Measurements from ENCODE around the gene GULP1.

Gene GULP1

DNA sequence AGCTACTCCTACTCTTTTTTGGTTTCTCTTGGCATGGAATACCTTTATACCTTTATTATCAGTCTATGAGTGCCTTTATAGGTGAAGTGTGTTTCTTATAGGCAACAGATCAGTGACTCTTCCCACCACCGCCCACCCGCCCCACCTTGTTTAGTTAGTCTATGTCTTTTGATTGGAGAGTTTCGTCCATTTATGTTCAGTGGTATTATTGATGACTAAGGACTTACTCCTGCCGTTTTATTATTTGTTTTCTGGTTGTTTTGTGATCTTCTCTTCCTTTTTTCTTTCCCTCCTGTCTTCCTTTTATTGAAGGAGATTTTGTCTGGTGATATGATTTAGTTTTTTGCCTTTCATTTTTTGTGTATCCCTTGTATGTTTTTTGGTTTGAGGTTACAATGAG is 179.5 kb downstream of the GULP1 start:
- TF ChIP-seq CEBPB (IDR thresholded peaks at IDR 0.05) (no peak), EGR1 (IDR thresholded peaks at IDR 0.05) (no peak), CREB1 (IDR thresholded peaks at IDR 0.05; ENCODE audit: low read depth) (no peak), TCF12 (IDR thresholded peaks at IDR 0.05; ENCODE audit: low read depth) (no peak), FOXM1 (IDR thresholded peaks at IDR 0.05; ENCODE audit: borderline replicate concordance, low read depth) (no peak)
- TF ChIP-seq, protein P1, sequence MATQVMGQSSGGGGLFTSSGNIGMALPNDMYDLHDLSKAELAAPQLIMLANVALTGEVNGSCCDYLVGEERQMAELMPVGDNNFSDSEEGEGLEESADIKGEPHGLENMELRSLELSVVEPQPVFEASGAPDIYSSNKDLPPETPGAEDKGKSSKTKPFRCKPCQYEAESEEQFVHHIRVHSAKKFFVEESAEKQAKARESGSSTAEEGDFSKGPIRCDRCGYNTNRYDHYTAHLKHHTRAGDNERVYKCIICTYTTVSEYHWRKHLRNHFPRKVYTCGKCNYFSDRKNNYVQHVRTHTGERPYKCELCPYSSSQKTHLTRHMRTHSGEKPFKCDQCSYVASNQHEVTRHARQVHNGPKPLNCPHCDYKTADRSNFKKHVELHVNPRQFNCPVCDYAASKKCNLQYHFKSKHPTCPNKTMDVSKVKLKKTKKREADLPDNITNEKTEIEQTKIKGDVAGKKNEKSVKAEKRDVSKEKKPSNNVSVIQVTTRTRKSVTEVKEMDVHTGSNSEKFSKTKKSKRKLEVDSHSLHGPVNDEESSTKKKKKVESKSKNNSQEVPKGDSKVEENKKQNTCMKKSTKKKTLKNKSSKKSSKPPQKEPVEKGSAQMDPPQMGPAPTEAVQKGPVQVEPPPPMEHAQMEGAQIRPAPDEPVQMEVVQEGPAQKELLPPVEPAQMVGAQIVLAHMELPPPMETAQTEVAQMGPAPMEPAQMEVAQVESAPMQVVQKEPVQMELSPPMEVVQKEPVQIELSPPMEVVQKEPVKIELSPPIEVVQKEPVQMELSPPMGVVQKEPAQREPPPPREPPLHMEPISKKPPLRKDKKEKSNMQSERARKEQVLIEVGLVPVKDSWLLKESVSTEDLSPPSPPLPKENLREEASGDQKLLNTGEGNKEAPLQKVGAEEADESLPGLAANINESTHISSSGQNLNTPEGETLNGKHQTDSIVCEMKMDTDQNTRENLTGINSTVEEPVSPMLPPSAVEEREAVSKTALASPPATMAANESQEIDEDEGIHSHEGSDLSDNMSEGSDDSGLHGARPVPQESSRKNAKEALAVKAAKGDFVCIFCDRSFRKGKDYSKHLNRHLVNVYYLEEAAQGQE (IDR thresholded peaks at IDR 0.05; ENCODE audit: low read depth): no peak

DNA sequence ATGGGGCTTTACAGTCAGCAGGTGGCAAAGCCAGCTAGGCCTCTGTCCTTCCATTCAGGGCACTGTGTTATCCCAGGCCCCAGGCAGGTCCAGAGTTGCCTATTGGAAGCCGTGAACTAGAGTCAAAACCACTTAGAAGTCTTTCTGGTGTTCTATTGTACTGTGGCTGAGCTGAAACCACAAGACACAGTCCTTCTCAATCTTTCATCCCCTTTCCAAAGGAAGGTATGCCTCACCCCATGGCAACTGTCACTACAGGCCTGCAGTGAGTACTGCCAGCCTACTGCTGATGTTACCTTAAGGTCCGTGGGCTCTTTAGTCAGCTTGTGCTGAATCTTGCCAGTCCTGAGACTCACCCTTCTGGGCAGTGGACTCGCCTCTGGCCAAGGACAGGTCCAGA is 181.6 kb downstream of the GULP1 start:
- TF ChIP-seq TEAD4 (IDR thresholded peaks at IDR 0.05): no peak
- no peak for TF ChIP-seq CREB1 (IDR thresholded peaks at IDR 0.05; ENCODE audit: low read depth)
- no peak for TF ChIP-seq ZBTB7A (IDR thresholded peaks at IDR 0.05; ENCODE audit: low read depth)
- TF ChIP-seq EGR1 (IDR thresholded peaks at IDR 0.05): no peak
- no peak for TF ChIP-seq YY1 (IDR thresholded peaks at IDR 0.05; ENCODE audit: low read depth)
- no peak for TF ChIP-seq TAF1 (IDR thresholded peaks at IDR 0.05; ENCODE audit: low read depth)
- no peak for TF ChIP-seq RAD21 (IDR thresholded peaks at IDR 0.05; ENCODE audit: low read depth)
- TF ChIP-seq FOXM1 (IDR thresholded peaks at IDR 0.05; ENCODE audit: borderline replicate concordance, low read depth): no peak
- TF ChIP-seq, protein P1 (IDR thresholded peaks at IDR 0.05; ENCODE audit: low read depth): no peak
- TF ChIP-seq, protein P2, sequence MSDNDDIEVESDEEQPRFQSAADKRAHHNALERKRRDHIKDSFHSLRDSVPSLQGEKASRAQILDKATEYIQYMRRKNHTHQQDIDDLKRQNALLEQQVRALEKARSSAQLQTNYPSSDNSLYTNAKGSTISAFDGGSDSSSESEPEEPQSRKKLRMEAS (IDR thresholded peaks at IDR 0.05): no peak
- no peak for TF ChIP-seq EP300 (IDR thresholded peaks at IDR 0.05; ENCODE audit: borderline replicate concordance)
- no peak for TF ChIP-seq NFIC (IDR thresholded peaks at IDR 0.05)
- TF ChIP-seq TCF12 (IDR thresholded peaks at IDR 0.05; ENCODE audit: low read depth): no peak
- TF ChIP-seq, protein P3, sequence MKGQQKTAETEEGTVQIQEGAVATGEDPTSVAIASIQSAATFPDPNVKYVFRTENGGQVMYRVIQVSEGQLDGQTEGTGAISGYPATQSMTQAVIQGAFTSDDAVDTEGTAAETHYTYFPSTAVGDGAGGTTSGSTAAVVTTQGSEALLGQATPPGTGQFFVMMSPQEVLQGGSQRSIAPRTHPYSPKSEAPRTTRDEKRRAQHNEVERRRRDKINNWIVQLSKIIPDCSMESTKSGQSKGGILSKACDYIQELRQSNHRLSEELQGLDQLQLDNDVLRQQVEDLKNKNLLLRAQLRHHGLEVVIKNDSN (IDR thresholded peaks at IDR 0.05): no peak

DNA sequence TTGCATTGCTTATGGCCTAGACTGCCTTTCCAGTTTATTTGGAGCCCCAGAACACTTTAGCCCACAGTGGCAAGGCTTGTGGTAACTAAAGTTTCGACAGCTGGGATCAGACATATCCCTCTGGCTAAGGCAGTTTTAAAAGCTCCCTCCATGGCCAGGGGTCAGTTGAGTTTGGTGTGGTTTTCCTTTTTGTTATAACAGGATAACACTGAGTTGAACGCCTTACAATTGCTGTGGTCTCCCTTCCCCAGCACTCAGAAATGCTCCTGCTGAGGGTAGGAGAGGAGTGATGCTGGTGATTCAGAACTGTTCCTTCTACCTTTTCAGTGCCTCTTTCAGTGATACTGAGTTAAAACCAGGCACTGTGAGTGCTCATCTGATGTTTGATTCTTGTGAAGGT is 182.6 kb downstream of the GULP1 start:
- TF ChIP-seq CEBPB (IDR thresholded peaks at IDR 0.05) (no peak), YY1 (IDR thresholded peaks at IDR 0.05; ENCODE audit: low read depth) (no peak), FOXM1 (IDR thresholded peaks at IDR 0.05; ENCODE audit: borderline replicate concordance, low read depth) (no peak), RAD21 (IDR thresholded peaks at IDR 0.05; ENCODE audit: low read depth) (no peak), TAF1 (IDR thresholded peaks at IDR 0.05; ENCODE audit: low read depth) (no peak), CREB1 (IDR thresholded peaks at IDR 0.05; ENCODE audit: low read depth) (no peak), EP300 (IDR thresholded peaks at IDR 0.05; ENCODE audit: borderline replicate concordance) (no peak), TCF12 (IDR thresholded peaks at IDR 0.05; ENCODE audit: low read depth) (no peak), TEAD4 (IDR thresholded peaks at IDR 0.05) (no peak), ZBTB7A (IDR thresholded peaks at IDR 0.05; ENCODE audit: low read depth) (no peak), EGR1 (IDR thresholded peaks at IDR 0.05) (no peak), NFIC (IDR thresholded peaks at IDR 0.05) (no peak)
- TF ChIP-seq, protein P3 (IDR thresholded peaks at IDR 0.05): no peak
- TF ChIP-seq, protein P1 (IDR thresholded peaks at IDR 0.05; ENCODE audit: low read depth): no peak
- TF ChIP-seq, protein P2 (IDR thresholded peaks at IDR 0.05): no peak

DNA sequence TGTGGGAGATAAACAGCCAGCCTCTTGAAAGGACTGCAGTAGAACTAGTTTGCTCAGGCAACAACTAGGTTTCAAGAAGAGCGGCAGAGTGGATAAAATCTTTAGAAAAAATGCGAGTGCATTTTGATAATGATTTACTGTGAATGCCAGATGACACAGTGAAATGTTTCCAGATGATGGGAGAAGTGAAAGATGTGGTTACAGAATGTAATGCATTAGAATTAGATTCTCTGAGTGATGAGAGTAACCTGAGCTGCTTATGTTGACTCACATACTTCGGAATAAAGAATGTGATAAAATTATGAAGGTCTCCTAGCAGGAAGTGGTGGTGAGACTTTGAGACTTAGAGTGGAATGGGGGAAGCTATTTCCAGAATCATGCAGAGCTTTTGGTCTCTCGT is 184.3 kb downstream of the GULP1 start:
- no peak for TF ChIP-seq EP300 (IDR thresholded peaks at IDR 0.05; ENCODE audit: borderline replicate concordance)
- TF ChIP-seq EGR1 (IDR thresholded peaks at IDR 0.05): no peak
- TF ChIP-seq, protein P1 (IDR thresholded peaks at IDR 0.05; ENCODE audit: low read depth): no peak
- TF ChIP-seq ZBTB7A (IDR thresholded peaks at IDR 0.05; ENCODE audit: low read depth): no peak
- TF ChIP-seq YY1 (IDR thresholded peaks at IDR 0.05; ENCODE audit: low read depth): no peak
- TF ChIP-seq TEAD4 (IDR thresholded peaks at IDR 0.05): no peak
- TF ChIP-seq NFIC (IDR thresholded peaks at IDR 0.05): no peak; the same call in 1 of the 2 replicates
- no peak for TF ChIP-seq CREB1 (IDR thresholded peaks at IDR 0.05; ENCODE audit: low read depth)

Measured in Ishikawa (cell line).